Fibroblast of lung (primary cell): Measurements from ENCODE around the gene CACNA1F. TPM values are rescaled to one million over a fixed set of nuclear protein-coding genes. Genes with fewer than 3 reads are reported as not detected.

ENCODE experiments used
- DNase-seq, 2 donors: peaks; one replicate each; pipeline versions ENCODE4 v3.0.0 to v3.0.0-alpha.2; 2010; ENCODE audit warnings: low read depth in 2 of 2
- H2AFZ ChIP-seq: 2 replicates; pipeline ENCODE4 v1.5.1; 2012; ENCODE audit warnings: low read length, control low read depth, inconsistent platforms
- H3K27ac ChIP-seq: 2 replicates; pipeline ENCODE4 v1.5.1; 2011; ENCODE audit warnings: low read length, control low read depth; ENCODE audit not compliant: insufficient read depth
- H3K27me3 ChIP-seq: 2 replicates; pipeline ENCODE4 v1.5.1; 2011; ENCODE audit warnings: mild to moderate bottlenecking, low read length; ENCODE audit not compliant: control insufficient read depth, insufficient read depth
- H3K36me3 ChIP-seq: 2 replicates; pipeline ENCODE4 v1.5.1; 2011; ENCODE audit warnings: low read length; ENCODE audit not compliant: control insufficient read depth, insufficient read depth
- H3K4me1 ChIP-seq: 2 replicates; pipeline ENCODE4 v1.5.1; 2011; ENCODE audit warnings: low read length; ENCODE audit not compliant: control insufficient read depth, insufficient read depth; ENCODE audit errors: extremely low read depth
- H3K4me2 ChIP-seq: 2 replicates; pipeline ENCODE4 v1.5.1; 2011; ENCODE audit warnings: low read length, control low read depth; ENCODE audit not compliant: insufficient read depth; ENCODE audit errors: extremely low read depth
- H3K4me3 ChIP-seq, 4 experiments: fragments of 200-600 bp in 1 of 4; sonication (generic) in 1 of 4; replicated peaks in 1 of 4; 2 replicates each; pipeline ENCODE4 v1.5.1; 2011 to 2016; ENCODE audit warnings: low read length in 4 of 4, low read depth in 3 of 4, mild to moderate bottlenecking in 3 of 4, control low read depth in 2 of 4, inconsistent platforms in 1 of 4, mixed read lengths in 1 of 4; ENCODE audit not compliant: insufficient read depth in 1 of 4; ENCODE audit errors: control extremely low read depth in 1 of 4
- H3K79me2 ChIP-seq: 2 replicates; pipeline ENCODE4 v1.5.1; 2012; ENCODE audit warnings: mild to moderate bottlenecking, low read length, inconsistent platforms; ENCODE audit not compliant: control insufficient read depth, insufficient read depth
- H3K9ac ChIP-seq: 2 replicates; pipeline ENCODE4 v1.5.1; 2011; ENCODE audit warnings: mild to moderate bottlenecking, low read length, control low read depth; ENCODE audit not compliant: insufficient read depth
- H3K9me3 ChIP-seq: 2 replicates; pipeline ENCODE4 v1.5.1; 2012; ENCODE audit warnings: low read depth, low read length; ENCODE audit not compliant: control insufficient read depth, insufficient read depth
- H4K20me1 ChIP-seq: 2 replicates; pipeline ENCODE4 v1.5.1; 2011; ENCODE audit warnings: low read length; ENCODE audit not compliant: control insufficient read depth, insufficient read depth; ENCODE audit errors: extremely low read depth
- EZH2 ChIP-seq: IDR thresholded peaks from 2 replicates; pipeline ENCODE4 v1.5.1; 2012; ENCODE audit warnings: low read length, control low read depth, mild to moderate bottlenecking; ENCODE audit errors: missing control alignments
- polyA plus RNA-seq, 2 donors: library from polyadenylated mRNA; depleted of rRNA in 1 of 2; stranded (reverse) in 1 of 2; unstranded in 1 of 2; fragments of >200 nt; gene quantifications; 2 replicates each; pipeline ENCODE4 v1.2.1, GENCODE V29; 2011 to 2012; ENCODE audit warnings: missing spikeins in 1 of 2
- total RNA-seq: library from RNA; depleted of rRNA; stranded (reverse); fragments of >200 nt; gene quantifications from 2 replicates; pipeline ENCODE4 v1.2.1, GENCODE V29; 2014
- TF ChIP-seq, protein P1 (sequence below), 2 donors: IDR thresholded peaks in 1 of 2; conservative IDR thresholded peaks in 1 of 2; 1 replicate in 1 of 2; 2 replicates in 1 of 2; pipeline ENCODE4 v1.5.1; 2011 to 2012; ENCODE audit warnings: low read length in 2 of 2, control low read depth in 1 of 2, inconsistent platforms in 1 of 2, low read depth in 1 of 2, mild to moderate bottlenecking in 1 of 2

Gene CACNA1F
- total and polyA plus RNA-seq, 2 donors (not counting 1 experiment from before 2014, with no cell fraction given): 0.17 TPM; not detected in 1

DNA sequence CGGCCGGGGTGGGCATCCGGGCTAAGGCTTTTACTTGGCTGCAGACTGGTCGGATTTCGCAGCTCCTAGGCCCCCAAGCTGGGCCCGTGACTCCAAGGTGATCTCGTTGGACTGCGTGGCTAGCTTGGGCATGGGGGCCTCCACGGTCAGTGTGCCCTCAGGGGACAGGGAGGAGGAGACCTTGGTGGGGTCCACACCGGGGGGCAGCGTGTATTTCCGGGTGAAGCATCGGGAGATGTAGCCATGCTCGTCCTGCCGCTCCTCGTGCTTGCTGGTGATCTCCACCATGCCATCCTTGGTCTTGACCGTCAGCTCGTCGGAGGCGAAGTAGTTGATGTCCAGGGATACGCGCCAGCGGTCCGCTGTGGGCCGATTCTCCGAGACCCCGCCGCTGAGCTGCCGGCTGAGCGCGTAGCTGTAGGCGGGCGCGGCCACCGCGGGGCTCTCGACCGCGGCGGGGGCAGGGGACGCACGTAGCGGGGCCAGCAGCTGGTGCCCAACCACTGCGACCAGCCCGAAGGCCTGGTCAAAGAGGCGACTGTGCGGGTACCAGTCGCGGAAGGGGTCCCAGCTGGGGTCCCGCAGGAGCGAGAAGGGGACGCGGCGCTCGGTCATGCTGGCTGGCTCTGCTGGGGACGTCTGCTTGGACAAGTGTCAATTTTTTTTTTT lies 881 bp upstream of the CACNA1F start:
- no peak for DNase-seq
- no peak overlapping the region for H3K9ac ChIP-seq
- peak overlapping the region; percentile 44 for H3K4me2 ChIP-seq
- H3K36me3 ChIP-seq: no peaks in the 10 kb centered on the region
- H3K79me2 ChIP-seq: no peaks in the 10 kb centered on the region
- H3K9me3 ChIP-seq: no peaks in the 10 kb centered on the region
- TF ChIP-seq, protein P1, sequence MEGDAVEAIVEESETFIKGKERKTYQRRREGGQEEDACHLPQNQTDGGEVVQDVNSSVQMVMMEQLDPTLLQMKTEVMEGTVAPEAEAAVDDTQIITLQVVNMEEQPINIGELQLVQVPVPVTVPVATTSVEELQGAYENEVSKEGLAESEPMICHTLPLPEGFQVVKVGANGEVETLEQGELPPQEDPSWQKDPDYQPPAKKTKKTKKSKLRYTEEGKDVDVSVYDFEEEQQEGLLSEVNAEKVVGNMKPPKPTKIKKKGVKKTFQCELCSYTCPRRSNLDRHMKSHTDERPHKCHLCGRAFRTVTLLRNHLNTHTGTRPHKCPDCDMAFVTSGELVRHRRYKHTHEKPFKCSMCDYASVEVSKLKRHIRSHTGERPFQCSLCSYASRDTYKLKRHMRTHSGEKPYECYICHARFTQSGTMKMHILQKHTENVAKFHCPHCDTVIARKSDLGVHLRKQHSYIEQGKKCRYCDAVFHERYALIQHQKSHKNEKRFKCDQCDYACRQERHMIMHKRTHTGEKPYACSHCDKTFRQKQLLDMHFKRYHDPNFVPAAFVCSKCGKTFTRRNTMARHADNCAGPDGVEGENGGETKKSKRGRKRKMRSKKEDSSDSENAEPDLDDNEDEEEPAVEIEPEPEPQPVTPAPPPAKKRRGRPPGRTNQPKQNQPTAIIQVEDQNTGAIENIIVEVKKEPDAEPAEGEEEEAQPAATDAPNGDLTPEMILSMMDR (conservative IDR thresholded peaks at IDR 0.05 in 1 of 2, IDR thresholded peaks at IDR 0.05 in 1 of 2; ENCODE audit: low read depth in 1 of 2, low read length in 2 of 2): no peak
- no peak for TF ChIP-seq EZH2
- no peak overlapping the region for H3K4me3 ChIP-seq
- H3K27me3 ChIP-seq: no peaks in the 10 kb centered on the region
- H3K27ac ChIP-seq: no peak overlapping the region
- H3K4me1 ChIP-seq: no peaks in the 10 kb centered on the region
- no peak overlapping the region for H2AFZ ChIP-seq
- H4K20me1 ChIP-seq: no peaks in the 10 kb centered on the region

DNA sequence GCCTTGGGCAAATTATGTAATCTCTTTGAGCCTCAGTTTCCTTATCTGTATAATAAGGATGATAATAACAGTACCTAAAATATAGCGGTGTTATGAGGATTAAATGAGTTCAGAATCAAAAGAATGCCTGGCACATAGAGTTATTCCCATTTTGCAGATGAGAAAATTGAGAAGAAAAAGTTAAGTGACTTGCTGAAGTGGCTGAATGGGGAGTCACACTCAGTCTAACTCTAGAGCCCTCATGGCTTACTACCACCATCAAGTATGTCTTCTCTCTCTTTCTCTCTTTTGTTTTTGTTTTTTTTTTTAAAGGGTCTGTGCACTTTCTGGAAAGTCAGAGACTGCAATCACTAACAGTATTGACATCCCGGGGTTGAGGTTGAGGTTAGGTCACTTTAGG lies 615 bp downstream of the CACNA1F start:
- H3K27me3 ChIP-seq: no peaks in the 10 kb centered on the region
- no peak overlapping the region for H3K4me3 ChIP-seq
- no peak for DNase-seq
- no peaks in the 10 kb centered on the region for H3K4me1 ChIP-seq
- no peak overlapping the region for H3K27ac ChIP-seq
- no peaks in the 10 kb centered on the region for H4K20me1 ChIP-seq
- no peak overlapping the region for H2AFZ ChIP-seq
- TF ChIP-seq, protein P1 (conservative IDR thresholded peaks at IDR 0.05 in 1 of 2, IDR thresholded peaks at IDR 0.05 in 1 of 2; ENCODE audit: low read depth in 1 of 2, low read length in 2 of 2): no peak
- TF ChIP-seq EZH2: no peak
- no peak overlapping the region for H3K9ac ChIP-seq
- no peaks in the 10 kb centered on the region for H3K36me3 ChIP-seq
- H3K4me2 ChIP-seq: no peak overlapping the region
- no peaks in the 10 kb centered on the region for H3K9me3 ChIP-seq
- H3K79me2 ChIP-seq: no peaks in the 10 kb centered on the region

DNA sequence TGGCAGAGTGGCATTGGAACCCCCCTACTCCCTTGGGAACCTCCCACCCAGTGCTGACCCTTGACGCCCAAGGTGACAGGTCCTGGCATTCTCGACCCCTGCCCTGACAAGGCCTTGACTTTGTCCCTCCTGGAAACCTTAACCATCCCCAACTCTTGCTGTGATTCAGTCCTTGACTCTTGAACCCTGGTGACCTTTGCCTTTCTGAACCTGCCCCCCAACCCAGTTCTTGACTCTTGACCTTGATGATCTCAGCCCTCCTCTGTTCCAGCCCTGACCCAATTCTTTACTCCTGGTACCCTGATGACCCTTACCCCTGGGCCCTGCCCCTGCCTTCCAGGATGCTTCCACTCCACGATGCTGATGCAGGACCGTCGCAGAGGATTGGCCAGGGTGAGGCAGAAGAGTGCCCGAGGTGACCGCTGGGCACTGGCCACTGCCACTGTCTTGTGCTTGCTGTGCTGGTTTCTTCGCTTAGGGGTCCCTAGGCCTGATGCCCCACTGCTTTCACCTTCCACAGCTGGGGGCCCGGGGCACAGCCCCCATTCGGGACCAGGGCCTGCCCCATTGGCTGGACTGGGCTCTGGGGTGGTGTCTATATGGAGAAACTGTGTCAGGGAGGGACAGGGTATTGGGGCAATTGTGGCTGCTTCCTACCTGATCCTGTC lies 1.7 kb downstream of the CACNA1F start:
- Histone ChIP-seq H3K4me2 (no peak overlapping the region), H3K4me3 (no peak overlapping the region), H3K36me3 (no peaks in the 10 kb centered on the region), H3K79me2 (no peaks in the 10 kb centered on the region), H2AFZ (no peak overlapping the region), H3K27ac (no peak overlapping the region), H3K27me3 (no peaks in the 10 kb centered on the region), H3K9me3 (no peaks in the 10 kb centered on the region), H3K4me1 (no peaks in the 10 kb centered on the region), H3K9ac (no peak overlapping the region), H4K20me1 (no peaks in the 10 kb centered on the region)
- TF ChIP-seq, protein P1 (conservative IDR thresholded peaks at IDR 0.05 in 1 of 2, IDR thresholded peaks at IDR 0.05 in 1 of 2; ENCODE audit: low read depth in 1 of 2, low read length in 2 of 2): no peak
- no peak for TF ChIP-seq EZH2
- no peak for DNase-seq
